SU-DHL-6 (cell line): ENCODE results near the gene CDH10.

Experiments
- H2AFZ ChIP-seq: fragments of 200-600 bp; sonication (generic); 2 replicates; pipeline ENCODE4 v1.6.1; 2014; ENCODE audit warnings: low read depth, mild to moderate bottlenecking, moderate library complexity, mixed read lengths, antibody characterized with exemption, low read length; ENCODE audit not compliant: severe bottlenecking
- H3F3A ChIP-seq: fragments of 200-600 bp; shearing (Covaris generic); 2 replicates; pipeline ENCODE4 v1.6.0; 2016; ENCODE audit warnings: antibody characterized with exemption, mild to moderate bottlenecking; ENCODE audit not compliant: insufficient read depth
- H3K27ac ChIP-seq: fragments of 200-600 bp; sonication (generic); 2 replicates; pipeline ENCODE4 v1.5.1; 2016; ENCODE audit warnings: low read depth, mild to moderate bottlenecking, low read length, moderate library complexity, mixed read lengths
- H3K27me3 ChIP-seq: fragments of 200-600 bp; sonication (generic), shearing (Covaris generic); 2 replicates; pipeline ENCODE4 v1.6.0; 2014; ENCODE audit warnings: mild to moderate bottlenecking, low read length
- H3K36me3 ChIP-seq: fragments of 200-600 bp; sonication (generic); 2 replicates; pipeline ENCODE4 v1.6.1; 2014; ENCODE audit warnings: mild to moderate bottlenecking, low read length, mixed read lengths
- H3K4me2 ChIP-seq: fragments of 300-600, 200-600 bp; shearing (Covaris generic), sonication (generic); 2 replicates; pipeline ENCODE4 v1.6.0; 2014; ENCODE audit warnings: low read length, low read depth, mild to moderate bottlenecking; ENCODE audit not compliant: poor library complexity, severe bottlenecking
- H3K4me3 ChIP-seq: fragments of 200-600 bp; sonication (generic); 2 replicates; pipeline ENCODE4 v1.5.1; 2014; ENCODE audit warnings: antibody characterized with exemption, low read length, mild to moderate bottlenecking, mixed read lengths; ENCODE audit not compliant: insufficient read depth, poor library complexity, severe bottlenecking
- H3K79me2 ChIP-seq: fragments of 200-600 bp; sonication (generic); 2 replicates; pipeline ENCODE4 v1.6.1; 2014; ENCODE audit warnings: mild to moderate bottlenecking, low read length, moderate library complexity; ENCODE audit not compliant: insufficient read depth
- H3K9ac ChIP-seq: fragments of 200-600 bp; sonication (generic); 2 replicates; pipeline ENCODE4 v1.7.0; 2014; ENCODE audit warnings: mild to moderate bottlenecking, low read length
- H3K9me2 ChIP-seq: fragments of 200-600 bp; sonication (generic); replicated peaks from 2 replicates; pipeline ENCODE4 v1.6.1; 2014; ENCODE audit warnings: low read length; ENCODE audit not compliant: insufficient read depth
- H3K9me3 ChIP-seq: fragments of 200-600 bp; sonication (generic); 2 replicates; pipeline ENCODE4 v1.6.1; 2014; ENCODE audit warnings: low read length, mixed read lengths; ENCODE audit not compliant: insufficient read depth
- H4K20me1 ChIP-seq: fragments of 200-600 bp; sonication (generic); 2 replicates; pipeline ENCODE4 v1.6.1; 2014; ENCODE audit warnings: low read depth, mild to moderate bottlenecking, antibody characterized with exemption, low read length, moderate library complexity, mixed read lengths
- EZH2phosphoT487 ChIP-seq: fragments of 200-600 bp; sonication (generic), shearing (Covaris generic); conservative IDR thresholded peaks from 2 replicates; pipeline ENCODE4 v1.6.1; 2018; ENCODE audit warnings: mild to moderate bottlenecking, antibody characterized with exemption, low read length, moderate library complexity, mixed read lengths
- TF ChIP-seq, protein P1 (sequence below): fragments of 200-600 bp; sonication (generic); IDR thresholded peaks from one replicate; pipeline ENCODE4 v1.5.1; 2017; ENCODE audit warnings: antibody characterized with exemption, mild to moderate bottlenecking, low read length, moderate library complexity; ENCODE audit not compliant: insufficient read depth, poor library complexity, severe bottlenecking

CDH10 gene

DNA sequence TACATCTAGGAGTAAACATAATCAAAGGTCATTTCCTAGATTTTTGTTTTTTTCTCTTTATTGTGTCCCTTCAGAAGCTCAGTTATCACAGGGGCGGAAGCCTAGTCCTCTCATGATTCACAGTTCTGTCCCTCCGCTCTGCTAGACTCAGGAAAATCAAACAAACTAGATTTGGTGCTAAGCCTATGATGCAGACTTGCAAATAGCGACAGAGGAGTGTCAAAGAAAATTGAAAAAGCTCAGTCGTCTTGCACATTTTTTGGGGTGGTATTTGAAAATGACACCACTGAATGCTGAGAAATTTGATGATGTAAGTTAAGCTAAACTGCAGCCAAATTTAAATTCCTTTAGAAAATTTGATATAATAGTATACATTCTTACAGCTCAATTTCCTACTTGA is 59.0 kb downstream of the CDH10 start:
- Histone ChIP-seq H3K27ac (no peak overlapping the region), H3K36me3 (no peaks in the 10 kb centered on the region), H4K20me1 (no peaks in the 10 kb centered on the region), H3K4me3 (no peak overlapping the region), H3K4me2 (no peak overlapping the region), H3K27me3 (no peaks in the 10 kb centered on the region), H3K9me3 (no peaks in the 10 kb centered on the region), H3K9me2 (no peaks in the 10 kb centered on the region), H2AFZ (no peak overlapping the region), H3K79me2 (no peaks in the 10 kb centered on the region), H3F3A (no peaks in the 10 kb centered on the region), H3K9ac (no peak overlapping the region)
- no peak for TF ChIP-seq EZH2phosphoT487
- TF ChIP-seq, protein P1, sequence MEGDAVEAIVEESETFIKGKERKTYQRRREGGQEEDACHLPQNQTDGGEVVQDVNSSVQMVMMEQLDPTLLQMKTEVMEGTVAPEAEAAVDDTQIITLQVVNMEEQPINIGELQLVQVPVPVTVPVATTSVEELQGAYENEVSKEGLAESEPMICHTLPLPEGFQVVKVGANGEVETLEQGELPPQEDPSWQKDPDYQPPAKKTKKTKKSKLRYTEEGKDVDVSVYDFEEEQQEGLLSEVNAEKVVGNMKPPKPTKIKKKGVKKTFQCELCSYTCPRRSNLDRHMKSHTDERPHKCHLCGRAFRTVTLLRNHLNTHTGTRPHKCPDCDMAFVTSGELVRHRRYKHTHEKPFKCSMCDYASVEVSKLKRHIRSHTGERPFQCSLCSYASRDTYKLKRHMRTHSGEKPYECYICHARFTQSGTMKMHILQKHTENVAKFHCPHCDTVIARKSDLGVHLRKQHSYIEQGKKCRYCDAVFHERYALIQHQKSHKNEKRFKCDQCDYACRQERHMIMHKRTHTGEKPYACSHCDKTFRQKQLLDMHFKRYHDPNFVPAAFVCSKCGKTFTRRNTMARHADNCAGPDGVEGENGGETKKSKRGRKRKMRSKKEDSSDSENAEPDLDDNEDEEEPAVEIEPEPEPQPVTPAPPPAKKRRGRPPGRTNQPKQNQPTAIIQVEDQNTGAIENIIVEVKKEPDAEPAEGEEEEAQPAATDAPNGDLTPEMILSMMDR: no peak

DNA sequence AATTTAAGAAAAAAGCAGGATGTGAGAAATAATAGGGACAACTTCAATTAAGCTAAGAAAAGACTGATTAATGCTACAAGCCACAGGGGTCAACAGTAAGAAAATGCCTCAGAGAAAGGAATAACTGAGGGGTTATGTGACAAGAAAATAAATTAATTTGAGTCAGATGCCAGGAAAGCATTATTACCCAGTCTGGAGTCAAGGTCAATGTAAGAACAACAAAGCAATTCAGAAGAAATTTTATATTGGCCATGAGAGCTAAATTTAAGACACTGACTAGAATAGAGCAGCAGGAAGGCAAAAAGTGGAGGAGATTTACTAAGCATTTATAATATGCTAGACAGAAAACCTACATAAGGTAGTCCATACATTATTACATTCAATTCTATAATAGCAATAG is 73.5 kb downstream of the CDH10 start:
- H3K9me3 ChIP-seq: no peaks in the 10 kb centered on the region
- no peaks in the 10 kb centered on the region for H4K20me1 ChIP-seq
- H3K9ac ChIP-seq: no peak overlapping the region
- H3K36me3 ChIP-seq: no peaks in the 10 kb centered on the region
- H3K79me2 ChIP-seq: no peaks in the 10 kb centered on the region
- H3F3A ChIP-seq: no peaks in the 10 kb centered on the region
- H3K27me3 ChIP-seq: no peaks in the 10 kb centered on the region
- H2AFZ ChIP-seq: peak overlapping the region; percentile 79
- H3K4me3 ChIP-seq: no peak overlapping the region
- H3K27ac ChIP-seq: no peak overlapping the region
- TF ChIP-seq, protein P1: no peak
- no peak for TF ChIP-seq EZH2phosphoT487
- no peak overlapping the region for H3K4me2 ChIP-seq
- H3K9me2 ChIP-seq: no peaks in the 10 kb centered on the region; the same call in 1 of the 2 replicates

DNA sequence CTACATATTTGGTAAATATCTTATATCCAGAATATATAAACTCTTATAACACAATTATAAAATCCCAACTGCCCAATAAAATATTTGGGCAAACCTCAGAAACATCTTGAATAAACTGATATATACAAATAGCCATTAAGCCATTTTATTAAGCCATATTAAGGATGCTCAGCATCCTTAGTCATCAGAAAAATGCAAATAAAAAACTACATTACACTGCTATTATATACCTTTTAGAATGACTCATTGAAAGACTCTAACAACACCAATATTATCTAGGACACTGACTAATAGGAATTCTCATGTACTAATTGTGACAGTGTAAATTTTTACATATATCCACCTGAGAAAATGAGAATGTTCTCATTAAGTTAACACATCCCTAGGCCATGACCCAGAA is 77.8 kb downstream of the CDH10 start:
- no peak overlapping the region for H3K27ac ChIP-seq

More for the DNA sequence above, 77.8 kb downstream of the CDH10 start:
- no peaks in the 10 kb centered on the region for H3K27me3 ChIP-seq
- no peaks in the 10 kb centered on the region for H3K9me3 ChIP-seq
- no peak overlapping the region for H3K9ac ChIP-seq
- no peaks in the 10 kb centered on the region for H3F3A ChIP-seq
- H3K36me3 ChIP-seq: no peaks in the 10 kb centered on the region
- TF ChIP-seq EZH2phosphoT487: no peak
- TF ChIP-seq, protein P1: no peak
- H3K9me2 ChIP-seq: no peaks in the 10 kb centered on the region; the same call in 1 of the 2 replicates
- H4K20me1 ChIP-seq: no peaks in the 10 kb centered on the region
- no peak overlapping the region for H3K4me2 ChIP-seq
- H3K79me2 ChIP-seq: no peaks in the 10 kb centered on the region
- H2AFZ ChIP-seq: no peak overlapping the region
- H3K4me3 ChIP-seq: no peak overlapping the region
